ENCODE results near the gene CCL17. TPM values are rescaled to one million over a fixed set of nuclear protein-coding genes. Genes with fewer than 3 reads are reported as not detected.

The CCL17 gene
- total and polyA plus RNA-seq, 2 of the 4 experiments (the other 2 are of a cell fraction): not detected

GRCh38 chr16:57411362-57411976 lies 6.9 kb downstream of the CCL17 start:
- H2BK15ac ChIP-seq (ENCODE audit: low read depth, low read length): no peak overlapping the region
- peak overlapping the region; percentile 6 for H2AFZ ChIP-seq (replicated peaks; ENCODE audit: low read length, poor library complexity)
- H3K4me2 ChIP-seq (ENCODE audit: low read depth, low read length): no peak overlapping the region
- H3K36me3 ChIP-seq (ENCODE audit: control insufficient read depth, insufficient read depth, low read length): no peaks in the 10 kb centered on the region
- WGBS, 2 experiments (ENCODE audit: extremely low coverage in 2 of 2, insufficient read length in 1 of 2): 18% methylated on average over 2 of the region's 12 CpGs; no CpG with 5 or more reads in 1 of the 2 experiments
- POLR2A ChIA-PET (ENCODE audit: unreplicated experiment): no interaction called here
- H3K27ac ChIP-seq (ENCODE audit: insufficient read depth, low read length): no peak overlapping the region
- H3K14ac ChIP-seq (replicated peaks; ENCODE audit: low read depth, low read length): no peak overlapping the region
- no peak overlapping the region for H4K8ac ChIP-seq (ENCODE audit: low read depth in 2 of 2, low read length in 2 of 2)
- no peak overlapping the region for H2BK120ac ChIP-seq (ENCODE audit: low read depth, low read length)
- H3K56ac ChIP-seq (ENCODE audit: extremely low read depth, insufficient read depth, low read length): no peak overlapping the region
- BruUV-seq (replicated peaks): no TSS peak
- no peaks in the 10 kb centered on the region for H3K9me1 ChIP-seq (ENCODE audit: insufficient read depth, low read length)
- no peak overlapping the region for H4K5ac ChIP-seq (ENCODE audit: low read depth, low read length)
- H2BK5ac ChIP-seq (ENCODE audit: low read depth, low read length, poor library complexity, severe bottlenecking): no peak overlapping the region
- H3K9me3 ChIP-seq (ENCODE audit: control insufficient read depth, insufficient read depth, low read length): no peaks in the 10 kb centered on the region
- no peak overlapping the region for H3K4me3 ChIP-seq (ENCODE audit: insufficient read depth, low read depth, low read length)
- in situ Hi-C loops (cut with MboI; ENCODE audit: low sequenced_read_pairs): loop anchor here (10.0 kb wide), 1 partner anchor 327 kb away; no protein-coding TSS in a partner anchor
- dilution Hi-C loops (cut with HindIII; ENCODE audit: low sequenced_read_pairs, unreplicated experiment): no loop called here
- no peak overlapping the region for H2BK20ac ChIP-seq (ENCODE audit: low read depth, low read length)
- ATAC-seq (ENCODE audit: low read depth) (no peak), DNase-seq (no peak)
- H3K9ac ChIP-seq (ENCODE audit: low read depth, low read length): no peak overlapping the region
- H3K27me3 ChIP-seq (ENCODE audit: control insufficient read depth, insufficient read depth, low read length): peaks cover 50% of the 10 kb centered on the region
- H2AK9ac ChIP-seq (replicated peaks; ENCODE audit: low read depth, low read length, poor library complexity): no peak overlapping the region
- TF ChIP-seq ELK1 (IDR thresholded peaks at IDR 0.05; ENCODE audit: borderline replicate concordance, low read depth, low read length): no peak
- no peak for TF ChIP-seq BHLHE40 (IDR thresholded peaks at IDR 0.05; ENCODE audit: low read depth, low read length)
- TF ChIP-seq RFX5 (IDR thresholded peaks at IDR 0.05; ENCODE audit: low read depth, low read length): no peak
- TF ChIP-seq POLR2A (IDR thresholded peaks at IDR 0.05; ENCODE audit: low read depth, low read length): no peak
- TF ChIP-seq CHD1 (IDR thresholded peaks at IDR 0.05; ENCODE audit: low read depth, low read length): no peak
- TF ChIP-seq MAFK (IDR thresholded peaks at IDR 0.05; ENCODE audit: low read depth, low read length): no peak
- no peak overlapping the region for H2AK5ac ChIP-seq (ENCODE audit: low read depth, low read length)
- no peak overlapping the region for H3K18ac ChIP-seq (ENCODE audit: low read depth, low read length)
- H3K23ac ChIP-seq (ENCODE audit: low read depth, low read length): no peak overlapping the region
- no peak overlapping the region for H4K91ac ChIP-seq (ENCODE audit: insufficient read depth, low read depth, low read length)
- intact Hi-C loops (cut with micrococcal nuclease): no loop called here
- no peaks in the 10 kb centered on the region for H4K20me1 ChIP-seq (ENCODE audit: insufficient read depth, low read length)
- CTCF ChIA-PET: no interaction called here
- H3K79me1 ChIP-seq (ENCODE audit: low read depth in 1 of 2, low read length in 2 of 2): no peaks in the 10 kb centered on the region
- no peak overlapping the region for H3K4ac ChIP-seq (ENCODE audit: low read depth, low read length)
- H3K4me1 ChIP-seq (ENCODE audit: control insufficient read depth, insufficient read depth, low read length): no peaks in the 10 kb centered on the region

All from IMR-90 (cell line).